Measurements from ENCODE around the gene NPC1L1. TPM values are rescaled to one million over a fixed set of nuclear protein-coding genes. Genes with fewer than 3 reads are reported as not detected.

NPC1L1 gene
- total RNA-seq, 6 experiments from 2014 or later: not detected

DNA sequence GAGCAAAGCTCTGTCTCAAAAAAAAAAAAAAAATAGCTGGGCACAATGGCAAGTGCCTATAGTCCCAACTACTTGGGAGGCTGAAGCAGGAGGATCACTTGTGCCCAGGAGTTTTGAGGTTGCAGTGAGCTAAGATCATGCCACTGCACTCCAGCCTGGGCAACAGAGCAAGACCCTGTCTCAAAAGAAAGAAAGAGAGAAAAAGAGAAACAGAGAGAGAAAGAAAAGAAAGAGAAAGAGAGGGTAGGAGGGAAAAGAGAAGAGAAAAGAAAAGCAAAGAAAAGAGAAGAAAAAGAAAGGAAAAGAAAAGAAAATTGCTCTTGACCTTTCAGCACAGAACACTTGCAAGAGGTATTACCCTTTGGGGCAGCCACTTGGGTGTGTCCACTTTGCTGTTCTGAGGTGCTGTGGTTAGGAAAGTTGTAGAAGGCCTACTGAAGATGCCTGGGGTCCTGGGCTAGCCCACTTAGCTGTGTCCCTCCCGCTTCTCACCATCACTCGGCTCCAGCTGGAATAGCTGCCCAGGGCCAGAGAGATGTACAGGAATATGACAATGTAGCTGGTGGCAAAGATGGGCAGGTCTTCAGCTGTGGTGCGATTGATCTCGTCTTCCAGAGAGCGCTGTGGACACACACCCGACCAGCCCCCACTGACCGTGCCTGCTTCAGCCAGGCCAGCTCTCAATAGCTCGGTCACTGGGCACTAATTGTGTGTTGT lies 5.6 kb downstream of the NPC1L1 start:
- Mint-ChIP-seq H3K4me3 (no peak overlapping the region), H3K27ac (no peak overlapping the region), H3K36me3 (ENCODE audit: low read depth) (no peaks in the 10 kb centered on the region), H3K4me1 (ENCODE audit: low read depth) (peaks cover 13% of the 10 kb centered on the region), H3K9me3 (no peaks in the 10 kb centered on the region), H3K27me3 (ENCODE audit: insufficient read depth) (peaks cover 15% of the 10 kb centered on the region)
- TF ChIP-seq, protein P1, sequence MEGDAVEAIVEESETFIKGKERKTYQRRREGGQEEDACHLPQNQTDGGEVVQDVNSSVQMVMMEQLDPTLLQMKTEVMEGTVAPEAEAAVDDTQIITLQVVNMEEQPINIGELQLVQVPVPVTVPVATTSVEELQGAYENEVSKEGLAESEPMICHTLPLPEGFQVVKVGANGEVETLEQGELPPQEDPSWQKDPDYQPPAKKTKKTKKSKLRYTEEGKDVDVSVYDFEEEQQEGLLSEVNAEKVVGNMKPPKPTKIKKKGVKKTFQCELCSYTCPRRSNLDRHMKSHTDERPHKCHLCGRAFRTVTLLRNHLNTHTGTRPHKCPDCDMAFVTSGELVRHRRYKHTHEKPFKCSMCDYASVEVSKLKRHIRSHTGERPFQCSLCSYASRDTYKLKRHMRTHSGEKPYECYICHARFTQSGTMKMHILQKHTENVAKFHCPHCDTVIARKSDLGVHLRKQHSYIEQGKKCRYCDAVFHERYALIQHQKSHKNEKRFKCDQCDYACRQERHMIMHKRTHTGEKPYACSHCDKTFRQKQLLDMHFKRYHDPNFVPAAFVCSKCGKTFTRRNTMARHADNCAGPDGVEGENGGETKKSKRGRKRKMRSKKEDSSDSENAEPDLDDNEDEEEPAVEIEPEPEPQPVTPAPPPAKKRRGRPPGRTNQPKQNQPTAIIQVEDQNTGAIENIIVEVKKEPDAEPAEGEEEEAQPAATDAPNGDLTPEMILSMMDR (IDR thresholded peaks at IDR 0.05): no peak
- DNase-seq: no peak

DNA sequence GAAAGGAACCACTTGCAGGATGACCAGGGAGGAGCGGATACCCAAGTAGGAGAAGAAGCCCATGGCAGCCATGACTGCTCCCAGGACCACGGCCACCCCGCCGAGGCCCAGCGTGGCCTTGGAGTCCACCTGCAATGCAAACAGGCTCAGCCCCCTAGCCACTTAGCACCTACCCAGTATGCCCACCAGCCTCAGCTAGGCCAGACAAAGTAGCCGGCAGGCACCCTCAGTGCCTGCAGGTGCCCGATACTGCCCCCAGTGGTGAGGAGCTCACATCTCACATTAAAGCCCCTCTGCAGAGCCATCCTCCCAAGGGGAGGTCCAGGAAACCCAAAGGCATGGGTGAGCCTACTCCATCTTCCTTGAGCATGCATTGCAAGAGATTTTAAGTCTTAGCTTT lies 6.6 kb downstream of the NPC1L1 start:
- no peak for DNase-seq
- Mint-ChIP-seq H3K36me3 (ENCODE audit: low read depth) (no peaks in the 10 kb centered on the region), H3K4me3 (no peak overlapping the region), H3K27me3 (ENCODE audit: insufficient read depth) (peaks cover 12% of the 10 kb centered on the region), H3K9me3 (no peaks in the 10 kb centered on the region), H3K4me1 (ENCODE audit: low read depth) (peaks cover 13% of the 10 kb centered on the region), H3K27ac (no peak overlapping the region)
- TF ChIP-seq, protein P1 (IDR thresholded peaks at IDR 0.05): peak; percentile 77

DNA sequence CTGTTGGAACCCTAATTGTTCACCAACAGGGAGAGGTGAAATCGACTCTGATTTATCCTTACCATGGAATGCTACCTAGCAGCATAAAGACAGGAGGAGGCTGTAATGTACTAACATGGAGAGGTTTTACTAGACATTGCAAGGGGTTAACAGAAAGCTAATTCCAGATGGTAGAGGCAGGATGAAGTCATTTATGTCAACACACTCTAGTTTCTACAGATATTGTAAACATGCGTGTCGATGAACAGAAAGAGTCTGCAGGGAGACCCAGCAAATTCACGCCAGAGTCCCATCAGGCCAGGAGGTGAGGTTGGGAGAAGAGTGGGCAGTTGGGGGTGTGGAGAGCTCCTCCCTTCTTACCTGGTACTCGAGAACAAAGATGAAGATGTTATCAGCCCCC lies 7.0 kb downstream of the NPC1L1 start:
- H3K4me1 Mint-ChIP-seq (ENCODE audit: low read depth): peaks cover 13% of the 10 kb centered on the region
- no peaks in the 10 kb centered on the region for H3K9me3 Mint-ChIP-seq
- no peak for DNase-seq
- H3K36me3 Mint-ChIP-seq (ENCODE audit: low read depth): no peaks in the 10 kb centered on the region
- TF ChIP-seq, protein P1 (IDR thresholded peaks at IDR 0.05): no peak
- H3K27ac Mint-ChIP-seq: no peak overlapping the region
- H3K4me3 Mint-ChIP-seq: no peak overlapping the region
- H3K27me3 Mint-ChIP-seq (ENCODE audit: insufficient read depth): peaks cover 13% of the 10 kb centered on the region

DNA sequence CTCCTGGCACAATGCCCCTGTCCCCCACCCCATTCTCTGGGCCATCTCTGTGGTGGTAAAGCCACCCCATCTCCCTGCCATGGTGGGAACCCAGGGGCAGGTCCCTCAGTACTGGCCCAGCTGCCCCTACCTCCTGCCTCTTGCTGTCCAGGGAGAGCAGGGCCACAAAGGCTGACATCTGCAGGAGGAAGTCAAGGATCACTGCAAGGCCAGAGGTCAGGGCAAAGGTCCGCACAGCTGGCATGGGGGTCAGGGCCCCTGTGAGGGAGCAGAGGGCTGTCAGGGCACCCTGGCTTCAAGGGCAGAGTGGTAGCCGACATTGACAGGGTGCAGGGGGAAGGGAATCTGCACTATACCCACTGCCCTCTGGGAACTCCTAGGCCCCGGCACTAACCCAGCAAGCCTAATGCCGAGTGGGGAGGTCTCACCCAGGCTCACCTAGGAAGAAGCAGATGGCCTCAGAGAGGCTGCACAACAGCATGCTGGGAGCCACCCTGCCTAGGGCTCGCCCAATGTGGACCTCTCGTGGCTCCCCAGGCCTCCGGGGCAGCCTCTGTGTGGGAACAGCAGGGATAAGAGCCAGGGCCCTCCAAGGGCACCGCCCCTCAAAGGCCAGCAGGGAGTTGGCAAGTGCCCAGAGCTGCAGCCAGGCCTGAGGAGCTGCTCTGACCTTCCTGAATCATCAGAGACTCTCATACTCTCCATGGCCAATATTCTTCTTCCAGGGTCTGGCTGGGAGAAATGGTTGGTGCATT lies 7.7 kb downstream of the NPC1L1 start:
- peaks cover 12% of the 10 kb centered on the region for H3K27me3 Mint-ChIP-seq (ENCODE audit: insufficient read depth)
- TF ChIP-seq, protein P1 (IDR thresholded peaks at IDR 0.05): no peak
- H3K4me3 Mint-ChIP-seq: no peak overlapping the region
- no peak overlapping the region for H3K27ac Mint-ChIP-seq
- no peak for DNase-seq
- H3K4me1 Mint-ChIP-seq (ENCODE audit: low read depth): peaks cover 13% of the 10 kb centered on the region
- H3K36me3 Mint-ChIP-seq (ENCODE audit: low read depth): no peaks in the 10 kb centered on the region
- no peaks in the 10 kb centered on the region for H3K9me3 Mint-ChIP-seq

DNA sequence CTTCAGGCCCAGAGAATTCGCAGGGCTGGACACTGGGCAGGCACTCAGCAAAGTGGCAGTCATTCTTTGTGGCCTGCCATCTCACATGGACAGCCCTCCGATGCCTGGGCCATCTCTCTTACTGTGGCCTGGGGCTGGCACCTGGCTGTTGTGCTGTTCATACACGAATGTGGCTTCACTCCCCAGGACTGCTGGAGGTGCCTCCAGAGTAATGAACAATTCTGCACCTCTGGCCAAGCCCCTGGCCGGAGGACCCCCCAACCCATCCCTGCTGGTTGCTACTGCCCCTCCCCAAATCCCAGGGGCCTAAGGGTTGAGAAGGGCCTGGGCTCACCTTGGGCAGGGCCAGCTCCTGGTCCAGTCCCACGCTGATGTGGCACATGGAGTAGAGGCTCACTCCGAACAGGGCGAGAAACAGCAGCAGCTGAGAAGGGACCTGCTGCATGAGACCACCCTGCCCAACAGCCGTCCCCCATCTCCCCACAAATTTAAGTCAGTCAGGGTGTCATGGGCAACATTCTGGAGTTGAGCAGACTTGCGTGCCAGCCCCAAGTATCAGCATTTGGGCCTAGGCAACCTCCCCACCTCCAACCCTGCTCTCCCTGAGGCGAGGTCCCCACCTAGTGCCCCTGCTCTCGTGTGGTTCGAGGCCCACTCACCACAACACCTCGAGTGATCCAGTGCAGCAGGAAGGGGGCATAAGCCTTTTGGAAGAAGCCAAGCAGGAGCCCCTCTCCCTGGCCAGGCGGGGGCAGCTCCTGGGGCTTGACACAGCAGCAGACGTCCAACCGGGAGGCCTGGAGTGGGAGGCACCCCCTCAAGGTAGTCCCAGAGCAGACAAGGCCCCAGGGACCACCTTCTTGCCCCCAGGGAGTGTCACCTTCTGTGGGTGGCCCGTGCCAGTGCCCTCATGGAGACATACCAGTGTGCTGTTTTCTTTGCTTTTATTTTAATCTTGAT lies 9.4 kb downstream of the NPC1L1 start:
- Mint-ChIP-seq H3K36me3 (ENCODE audit: low read depth) (no peaks in the 10 kb centered on the region), H3K27me3 (ENCODE audit: insufficient read depth) (peaks cover 11% of the 10 kb centered on the region), H3K27ac (no peak overlapping the region), H3K4me3 (no peak overlapping the region), H3K4me1 (ENCODE audit: low read depth) (peaks cover 13% of the 10 kb centered on the region), H3K9me3 (peaks cover 4% of the 10 kb centered on the region; the same call in 1 of the 2 replicates)
- TF ChIP-seq, protein P1 (IDR thresholded peaks at IDR 0.05): no peak
- no peak for DNase-seq
